H9 (cell line): ENCODE results near the gene ABCB6. TPM values are rescaled to one million over a fixed set of nuclear protein-coding genes. Genes with fewer than 3 reads are reported as not detected.

Experiments used
- DNase-seq: peaks from one replicate; pipeline ENCODE4 v3.0.0-alpha.2; 2017
- H2AFZ ChIP-seq: one replicate; pipeline ENCODE4 v1.6.1; 2013; ENCODE audit warnings: mild to moderate bottlenecking, low read length, control low read depth, moderate library complexity
- H2AK5ac ChIP-seq: 2 replicates; pipeline ENCODE4 v1.6.1; 2013; ENCODE audit warnings: low read length, control low read depth, mixed read lengths; ENCODE audit not compliant: insufficient read length
- H2BK120ac ChIP-seq: one replicate; pipeline ENCODE4 v1.6.1; 2013; ENCODE audit warnings: low read depth, mild to moderate bottlenecking, low read length, control low read depth, inconsistent platforms; ENCODE audit not compliant: poor library complexity, severe bottlenecking
- H2BK12ac ChIP-seq: 2 replicates; pipeline ENCODE4 v1.6.1; 2013; ENCODE audit warnings: low read length, control low read depth, mixed read lengths, low read depth; ENCODE audit not compliant: insufficient read length
- H2BK15ac ChIP-seq: 2 replicates; pipeline ENCODE4 v1.6.1; 2013; ENCODE audit warnings: low read depth, low read length, control low read depth
- H2BK20ac ChIP-seq: one replicate; pipeline ENCODE4 v1.6.1; 2013; ENCODE audit warnings: low read depth, mild to moderate bottlenecking, low read length, control low read depth, inconsistent platforms; ENCODE audit not compliant: poor library complexity, severe bottlenecking
- H2BK5ac ChIP-seq: 2 replicates; pipeline ENCODE4 v1.6.1; 2013; ENCODE audit warnings: low read length, control low read depth, mixed read lengths; ENCODE audit not compliant: insufficient read length
- H3K14ac ChIP-seq: 2 replicates; pipeline ENCODE4 v1.6.1; 2013; ENCODE audit warnings: low read length, control low read depth; ENCODE audit not compliant: insufficient read depth
- H3K18ac ChIP-seq: 2 replicates; pipeline ENCODE4 v1.6.1; 2013; ENCODE audit warnings: low read depth, mild to moderate bottlenecking, mixed read lengths, low read length, control low read depth; ENCODE audit not compliant: insufficient read length
- H3K23ac ChIP-seq: 2 replicates; pipeline ENCODE4 v1.6.1; 2013; ENCODE audit warnings: low read length, control low read depth, mixed read lengths, low read depth; ENCODE audit not compliant: insufficient read length
- H3K23me2 ChIP-seq: 2 replicates; pipeline ENCODE4 v1.6.1; 2013; ENCODE audit warnings: low read depth, mild to moderate bottlenecking, mixed read lengths, low read length, control low read depth; ENCODE audit not compliant: insufficient read length, poor library complexity, severe bottlenecking
- H3K27ac ChIP-seq: 2 replicates; pipeline ENCODE4 v1.5.1; 2013; ENCODE audit warnings: low read length, control low read depth, mixed read lengths, low read depth; ENCODE audit not compliant: insufficient read length
- H3K27me3 ChIP-seq: 2 replicates; pipeline ENCODE4 v1.6.1; 2013; ENCODE audit warnings: low read length, control low read depth, inconsistent platforms; ENCODE audit not compliant: insufficient read depth
- H3K4ac ChIP-seq: 2 replicates; pipeline ENCODE4 v1.6.1; 2013; ENCODE audit warnings: low read depth, mild to moderate bottlenecking, control low read depth, inconsistent platforms, low read length, moderate library complexity
- H3K4me1 ChIP-seq: 2 replicates; pipeline ENCODE4 v1.6.1; 2013; ENCODE audit warnings: low read length, control low read depth, inconsistent platforms; ENCODE audit not compliant: insufficient read depth
- H3K4me2 ChIP-seq: 2 replicates; pipeline ENCODE4 v1.6.1; 2013; ENCODE audit warnings: low read length, control low read depth, mixed read lengths; ENCODE audit not compliant: insufficient read length, insufficient read depth
- H3K56ac ChIP-seq: 2 replicates; pipeline ENCODE4 v1.6.1; 2013; ENCODE audit warnings: low read depth, mild to moderate bottlenecking, mixed read lengths, low read length, control low read depth; ENCODE audit not compliant: insufficient read length
- H3K79me1 ChIP-seq: 2 replicates; pipeline ENCODE4 v1.6.1; 2013; ENCODE audit warnings: low read depth, mild to moderate bottlenecking, moderate library complexity, low read length, control low read depth, inconsistent platforms; ENCODE audit not compliant: insufficient read depth, poor library complexity, severe bottlenecking
- H3K79me2 ChIP-seq: 2 replicates; pipeline ENCODE4 v1.6.1; 2013; ENCODE audit warnings: low read length, control low read depth, inconsistent platforms; ENCODE audit not compliant: insufficient read depth
- H3K9ac ChIP-seq: 2 replicates; pipeline ENCODE4 v1.6.1; 2013; ENCODE audit warnings: low read length, control low read depth, mixed read lengths; ENCODE audit not compliant: insufficient read length; ENCODE audit errors: extremely low read depth
- H3K9me3 ChIP-seq: one replicate; pipeline ENCODE4 v1.6.1; 2013; ENCODE audit warnings: low read depth, low read length, inconsistent platforms; ENCODE audit not compliant: control insufficient read depth
- H3T11ph ChIP-seq: one replicate; pipeline ENCODE4 v1.6.1; 2013; ENCODE audit warnings: mild to moderate bottlenecking, low read length, control low read depth, inconsistent platforms
- H4K20me1 ChIP-seq: one replicate; pipeline ENCODE4 v1.6.1; 2013; ENCODE audit not compliant: control insufficient read depth, insufficient read length, insufficient read depth
- H4K5ac ChIP-seq: 2 replicates; pipeline ENCODE4 v1.6.1; 2013; ENCODE audit warnings: low read depth, mild to moderate bottlenecking, mixed read lengths, low read length, control low read depth; ENCODE audit not compliant: insufficient read length
- H4K8ac ChIP-seq: replicated peaks from 2 replicates; pipeline ENCODE4 v1.6.1; 2013; ENCODE audit warnings: low read length, control low read depth, mixed read lengths, low read depth; ENCODE audit not compliant: insufficient read length
- H4K91ac ChIP-seq: 2 replicates; pipeline ENCODE4 v1.6.1; 2013; ENCODE audit warnings: low read depth, mild to moderate bottlenecking, moderate library complexity, mixed read lengths, low read length, control low read depth; ENCODE audit not compliant: insufficient read length
- H3K27ac Mint-ChIP-seq, 3 experiments: 2 replicates in 2 of 3; 3 replicates in 1 of 3; pipeline ENCODE4 v1.8.0; 2020 to 2021; ENCODE audit warnings: mixed read lengths in 3 of 3, mild to moderate bottlenecking in 1 of 3, moderate library complexity in 1 of 3
- H3K27me3 Mint-ChIP-seq: 2 replicates; pipeline ENCODE4 v1.8.0; 2021; ENCODE audit warnings: low read depth, mild to moderate bottlenecking, moderate library complexity, mixed read lengths
- H3K36me3 Mint-ChIP-seq, 3 experiments: 2 replicates in 2 of 3; 3 replicates in 1 of 3; pipeline ENCODE4 v1.8.0; 2020 to 2021; ENCODE audit warnings: low read depth in 3 of 3, mixed read lengths in 3 of 3; ENCODE audit not compliant: insufficient read depth in 1 of 3
- H3K4me1 Mint-ChIP-seq, 2 experiments: 2 replicates each; pipeline ENCODE4 v1.8.0; 2020; ENCODE audit warnings: mixed read lengths in 2 of 2
- H3K4me3 Mint-ChIP-seq, 2 experiments: 2 replicates in 1 of 2; 3 replicates in 1 of 2; pipeline ENCODE4 v1.8.0; 2020 to 2021; ENCODE audit warnings: mild to moderate bottlenecking in 2 of 2, mixed read lengths in 2 of 2, moderate library complexity in 1 of 2
- H3K9me3 Mint-ChIP-seq, 2 experiments: 2 replicates in 1 of 2; 3 replicates in 1 of 2; pipeline ENCODE4 v1.8.0; 2020; ENCODE audit warnings: mild to moderate bottlenecking in 2 of 2, mixed read lengths in 2 of 2, moderate library complexity in 1 of 2
- CTCF ChIP-seq: fragments of 200-600 bp; sonication (generic); conservative IDR thresholded peaks from 3 replicates; pipeline ENCODE4 v1.8.0; 2021; ENCODE audit warnings: antibody characterized with exemption, mild to moderate bottlenecking
- WGBS: extraction: QIAGEN DNeasy Blood & Tissue Kit; methylation state at CpG from one replicate; pipeline ENCODE4 v1.1.7; 2013; ENCODE audit warnings: missing lambda C conversion rate, low lambda C conversion rate, mixed read lengths; ENCODE audit not compliant: insufficient read length; ENCODE audit errors: extremely low coverage; 5-methylcytosine and 5-hydroxymethylcytosine counted together
- total RNA-seq: library from RNA; stranded (reverse); gene quantifications from 2 replicates; pipeline ENCODE4 v1.2.1, GENCODE V29; 2021

ABCB6 gene
- total RNA-seq, 1 experiment from 2014 or later: 46.4 TPM

GRCh38 chr2:219228911-219229304, 10.2 kb upstream of the ABCB6 start:
- H3K36me3 Mint-ChIP-seq: peaks cover 22 to 54% (median 48%) of the 10 kb centered on the region in 3 experiments
- H3K23me2 ChIP-seq: no peaks in the 10 kb centered on the region
- H2BK120ac ChIP-seq: no peak overlapping the region
- no peak overlapping the region; the same call in 1 of the 2 replicates for H3K14ac ChIP-seq
- no peak overlapping the region for H2AK5ac ChIP-seq
- H3K4ac ChIP-seq: no peak overlapping the region
- H2BK5ac ChIP-seq: no peak overlapping the region
- no peak overlapping the region for H4K91ac ChIP-seq
- H3K4me1 ChIP-seq: no peaks in the 10 kb centered on the region
- H3K4me3 Mint-ChIP-seq: peak overlapping the region; percentile 81 to 99
- no peaks in the 10 kb centered on the region for H4K20me1 ChIP-seq
- no peak overlapping the region for H2AFZ ChIP-seq
- peak overlapping the region; percentile 65 for H3K4me2 ChIP-seq
- H3K27me3 Mint-ChIP-seq: no peaks in the 10 kb centered on the region
- H3K9me3 Mint-ChIP-seq: no peaks in the 10 kb centered on the region; a peak in 1 of 5 replicates
- H3T11ph ChIP-seq: no peak overlapping the region
- H3K23ac ChIP-seq: no peak overlapping the region
- no peaks in the 10 kb centered on the region for H3K9me3 ChIP-seq
- DNase-seq: no peak
- no peak overlapping the region for H2BK12ac ChIP-seq
- WGBS: no CpG with 5 or more reads among the region's 19 CpGs
- H3K27me3 ChIP-seq: no peaks in the 10 kb centered on the region
- H3K9ac ChIP-seq: peak overlapping the region; percentile 74
- 0 out of 2 replicates have a peak, but pooled peaks cover 2% of the 10 kb centered on the region for H3K79me2 ChIP-seq
- no peaks in the 10 kb centered on the region for H3K79me1 ChIP-seq
- no peak overlapping the region for H4K8ac ChIP-seq
- H4K5ac ChIP-seq: no peak overlapping the region
- H3K27ac Mint-ChIP-seq: peak overlapping the region in 1 of 3 experiments; percentile 40; a peak in 1 of 7 replicates
- H2BK20ac ChIP-seq: no peak overlapping the region
- no peak overlapping the region for H3K27ac ChIP-seq
- H2BK15ac ChIP-seq: no peak overlapping the region
- H3K18ac ChIP-seq: no peak overlapping the region
- no peak for TF ChIP-seq CTCF
- peaks cover 11% of the 10 kb centered on the region in 2 experiments for H3K4me1 Mint-ChIP-seq
- H3K56ac ChIP-seq: no peak overlapping the region
